K562 (cell line): ENCODE results near the gene IMP4. TPM values are rescaled to one million over a fixed set of nuclear protein-coding genes. Genes with fewer than 3 reads are reported as not detected.

Source experiments
- ATF1 ChIP-seq, 2 experiments: fragments of 450-650 bp in 1 of 2; IDR thresholded peaks; 2 replicates each; pipeline ENCODE4 v1.6.1; 2016; ENCODE audit warnings: missing compliant biosample characterization in 1 of 2, missing genetic modification characterization in 1 of 2
- BHLHE40 ChIP-seq: IDR thresholded peaks from 2 replicates; pipeline ENCODE4 v1.6.1; 2011; ENCODE audit warnings: low read length, improper control_type of control experiment
- ESRRA ChIP-seq: fragments of 450-650 bp; IDR thresholded peaks from 2 replicates; pipeline ENCODE4 v1.6.1; 2014; ENCODE audit warnings: low read depth, mild to moderate bottlenecking, moderate library complexity, borderline replicate concordance
- GTF2B ChIP-seq: IDR thresholded peaks from 2 replicates; pipeline ENCODE4 v1.6.1; 2011; ENCODE audit not compliant: insufficient read length; ENCODE audit errors: extremely low read depth
- HDAC1 ChIP-seq, 2 experiments: fragments of 450-650 bp; IDR thresholded peaks; 2 replicates each; pipeline ENCODE4 v1.6.1; 2016 to 2017; ENCODE audit warnings: inconsistent platforms in 1 of 2, mild to moderate bottlenecking in 1 of 2, moderate library complexity in 1 of 2
- MEIS2 ChIP-seq: fragments of 450-650 bp; IDR thresholded peaks from 2 replicates; pipeline ENCODE4 v1.6.1; 2014; ENCODE audit warnings: mild to moderate bottlenecking; ENCODE audit not compliant: partially characterized antibody
- MYBL2 ChIP-seq, 2 experiments: fragments of 450-650 bp in 1 of 2; sonication (generic) in 1 of 2; formaldehyde crosslinking in 1 of 2; IDR thresholded peaks; 2 replicates each; pipeline versions ENCODE4 v1.6.1 to v1.8.1; 2017 to 2022; ENCODE audit warnings: borderline replicate concordance in 1 of 2, inconsistent platforms in 1 of 2, low read depth in 1 of 2, mild to moderate bottlenecking in 1 of 2, missing genetic modification reagents in 1 of 2, moderate library complexity in 1 of 2
- NFIC ChIP-seq: fragments of 450-650 bp; IDR thresholded peaks from 2 replicates; pipeline ENCODE4 v1.6.1; 2017; ENCODE audit warnings: mild to moderate bottlenecking, inconsistent platforms
- PKNOX1 ChIP-seq: fragments of 450-650 bp; IDR thresholded peaks from 2 replicates; pipeline ENCODE4 v1.6.1; 2016
- POLR2A ChIP-seq: fragments of 450-650 bp; conservative IDR thresholded peaks from 2 replicates; pipeline ENCODE4 v1.6.1; 2016
- POLR2G ChIP-seq: fragments of 200-400 bp; formaldehyde crosslinking; IDR thresholded peaks from 2 replicates; pipeline ENCODE4 v1.6.1; 2017; ENCODE audit warnings: low read depth, mild to moderate bottlenecking, antibody characterized with exemption, low read length, moderate library complexity
- POLR2H ChIP-seq: IDR thresholded peaks from 2 replicates; pipeline ENCODE4 v1.6.1; 2016; ENCODE audit warnings: missing genetic modification characterization, low read depth, mild to moderate bottlenecking, control low read depth, missing compliant biosample characterization, moderate library complexity
- TAL1 ChIP-seq: fragments of 450-650 bp; IDR thresholded peaks from 2 replicates; pipeline ENCODE4 v1.6.1; 2016; ENCODE audit warnings: mild to moderate bottlenecking
- TOE1 ChIP-seq, 2 experiments: fragments of 450-650 bp in 1 of 2; sonication (generic) in 1 of 2; formaldehyde crosslinking in 1 of 2; IDR thresholded peaks; 2 replicates each; pipeline versions ENCODE4 v1.7.1 to v1.8.0; 2016 to 2022; ENCODE audit warnings: borderline replicate concordance in 2 of 2, mild to moderate bottlenecking in 2 of 2, antibody characterized with exemption in 1 of 2, inconsistent platforms in 1 of 2, low read depth in 1 of 2, missing genetic modification reagents in 1 of 2, moderate library complexity in 1 of 2
- ZBTB7A ChIP-seq: IDR thresholded peaks from 2 replicates; pipeline ENCODE4 v1.6.1; 2011; ENCODE audit warnings: low read depth, mild to moderate bottlenecking, low read length, moderate library complexity, borderline replicate concordance; ENCODE audit not compliant: control insufficient read depth
- ZNF584 ChIP-seq: fragments of 200-800 bp; sonication (Bioruptor generic); IDR thresholded peaks from 2 replicates; pipeline ENCODE4 v1.6.1; 2016; ENCODE audit warnings: low read depth, mild to moderate bottlenecking, missing genetic modification characterization, missing compliant biosample characterization
- polyA plus RNA-seq, 8 experiments: library from polyadenylated mRNA; depleted of rRNA in 4 of 8; stranded (reverse) in 5 of 8; unstranded in 3 of 8; fragments of >200 nt; fragmentation: Nextera tagmentation in 2 of 8; fragmentation: Illumina TruSeq in 1 of 8; extraction: Ambion mirVana in 2 of 8; extraction: Trizol in 1 of 8; gene quantifications; 2 replicates each; pipeline versions ENCODE4 v1.2.1 to v1.2.3, GENCODE V29; 2011 to 2014; ENCODE audit warnings: inconsistent platforms in 1 of 8, missing spikeins in 1 of 8
- total RNA-seq, 7 experiments: library from RNA; depleted of rRNA in 6 of 7; stranded (reverse); fragments of >200 nt in 6 of 7; fragmentation: Illumina TruSeq in 2 of 7; extraction: Trizol in 2 of 7; gene quantifications; 2 replicates each; pipeline versions ENCODE4 v1.2.1 to v1.2.3, GENCODE V29; 2011 to 2021; ENCODE audit warnings: low replicate concordance in 1 of 7
- TF ChIP-seq, protein P1 (sequence below): fragments of 150-350 bp; IDR thresholded peaks from 2 replicates; pipeline ENCODE4 v1.6.1; 2014; ENCODE audit warnings: low read depth, mild to moderate bottlenecking, low read length, borderline replicate concordance
- TF ChIP-seq, protein P2 (sequence below), 3 experiments: IDR thresholded peaks in 2 of 3; conservative IDR thresholded peaks in 1 of 3; 2 replicates each; pipeline ENCODE4 v1.5.1; 2011 to 2012; ENCODE audit warnings: low read length in 3 of 3, mild to moderate bottlenecking in 3 of 3, control low read depth in 2 of 3, improper control_type of control experiment in 1 of 3, inconsistent platforms in 1 of 3, low read depth in 1 of 3, mixed read lengths in 1 of 3, moderate library complexity in 1 of 3; ENCODE audit not compliant: insufficient read depth in 2 of 3

IMP4 gene
- total and polyA plus RNA-seq, 9 of the 15 experiments (the other 6 are each of a cell fraction or from before 2014, with no cell fraction given): 35.4 to 209 (median 100.0) TPM

DNA sequence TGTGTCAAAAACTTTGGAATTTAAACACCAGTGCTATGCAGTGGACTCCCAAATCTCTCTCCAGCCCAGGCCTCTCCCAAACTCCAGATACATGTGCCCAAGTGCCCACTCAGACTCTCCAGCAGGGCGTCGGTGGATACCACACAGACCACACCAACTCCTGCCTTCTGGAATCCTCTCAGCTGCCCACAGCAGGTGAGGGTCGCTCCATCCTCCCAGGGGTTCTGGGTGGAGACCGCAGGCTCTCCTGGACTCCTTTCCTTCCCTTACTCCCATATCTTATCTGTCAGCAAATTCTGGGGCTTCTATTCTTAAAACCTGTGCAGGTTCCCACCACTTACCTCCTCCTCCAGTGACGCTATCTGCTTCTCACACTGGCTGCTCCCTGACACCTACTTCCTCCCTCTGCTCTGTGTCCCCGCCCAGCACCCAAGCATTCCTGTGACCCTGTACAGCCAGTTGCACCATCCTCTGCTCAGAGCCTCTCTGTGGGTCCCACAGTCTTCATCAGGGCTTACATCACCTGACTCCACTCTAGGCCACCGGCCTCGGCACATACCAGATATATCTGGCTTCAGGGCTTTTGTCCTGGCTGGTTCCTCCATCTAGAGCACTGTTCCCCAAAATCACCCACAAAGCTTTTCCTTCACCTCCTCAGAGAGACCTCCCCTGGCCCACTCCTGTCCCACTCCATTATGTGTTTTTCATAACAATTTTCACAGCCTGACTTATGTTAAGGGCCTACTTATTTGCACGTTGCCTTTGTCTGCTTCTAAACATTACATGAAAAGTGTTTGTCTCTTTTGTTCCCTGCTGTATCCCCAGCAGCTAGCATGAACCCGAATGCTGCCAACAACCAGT is 2.6 kb upstream of the IMP4 start (continued):
- TF ChIP-seq GTF2B (no peak), PKNOX1 (peak; percentile 69), BHLHE40 (peak; percentile 29; the same call in 1 of the 2 replicates), TOE1 (IDR thresholded peaks at IDR 0.05; ENCODE audit: borderline replicate concordance) (peak; percentile 64; the same call in 1 of the 2 replicates), TOE1 (CRISPR knock-in tag; IDR thresholded peaks at IDR 0.05; ENCODE audit: borderline replicate concordance, low read depth) (no peak), MEIS2 (peak; percentile 69), POLR2G (0 out of 2 replicates have a peak, but pooled peaks have one; percentile 36), HDAC1 (IDR thresholded peaks at IDR 0.05) (peak in 1 of 2 experiments; percentile 83; a peak in 2 of 4 replicates), TAL1 (peak; percentile 74), ATF1 (CRISPR knock-in tag; IDR thresholded peaks at IDR 0.05) (no peak), ATF1 (tag; IDR thresholded peaks at IDR 0.05) (0 out of 2 replicates have a peak, but pooled peaks have one; percentile 10), ESRRA (peak; percentile 20; the same call in 1 of the 2 replicates), POLR2H (tag) (peak; percentile 76), ZBTB7A (peak; percentile 60; the same call in 1 of the 2 replicates), ZNF584 (no peak; the same call in 1 of the 2 replicates), MYBL2 (IDR thresholded peaks at IDR 0.05; ENCODE audit: low read depth) (no peak), MYBL2 (CRISPR knock-in tag; IDR thresholded peaks at IDR 0.05; ENCODE audit: borderline replicate concordance) (no peak), POLR2A (peak; percentile 62; the same call in 1 of the 2 replicates), NFIC (peak; percentile 44)
- TF ChIP-seq, protein P1, sequence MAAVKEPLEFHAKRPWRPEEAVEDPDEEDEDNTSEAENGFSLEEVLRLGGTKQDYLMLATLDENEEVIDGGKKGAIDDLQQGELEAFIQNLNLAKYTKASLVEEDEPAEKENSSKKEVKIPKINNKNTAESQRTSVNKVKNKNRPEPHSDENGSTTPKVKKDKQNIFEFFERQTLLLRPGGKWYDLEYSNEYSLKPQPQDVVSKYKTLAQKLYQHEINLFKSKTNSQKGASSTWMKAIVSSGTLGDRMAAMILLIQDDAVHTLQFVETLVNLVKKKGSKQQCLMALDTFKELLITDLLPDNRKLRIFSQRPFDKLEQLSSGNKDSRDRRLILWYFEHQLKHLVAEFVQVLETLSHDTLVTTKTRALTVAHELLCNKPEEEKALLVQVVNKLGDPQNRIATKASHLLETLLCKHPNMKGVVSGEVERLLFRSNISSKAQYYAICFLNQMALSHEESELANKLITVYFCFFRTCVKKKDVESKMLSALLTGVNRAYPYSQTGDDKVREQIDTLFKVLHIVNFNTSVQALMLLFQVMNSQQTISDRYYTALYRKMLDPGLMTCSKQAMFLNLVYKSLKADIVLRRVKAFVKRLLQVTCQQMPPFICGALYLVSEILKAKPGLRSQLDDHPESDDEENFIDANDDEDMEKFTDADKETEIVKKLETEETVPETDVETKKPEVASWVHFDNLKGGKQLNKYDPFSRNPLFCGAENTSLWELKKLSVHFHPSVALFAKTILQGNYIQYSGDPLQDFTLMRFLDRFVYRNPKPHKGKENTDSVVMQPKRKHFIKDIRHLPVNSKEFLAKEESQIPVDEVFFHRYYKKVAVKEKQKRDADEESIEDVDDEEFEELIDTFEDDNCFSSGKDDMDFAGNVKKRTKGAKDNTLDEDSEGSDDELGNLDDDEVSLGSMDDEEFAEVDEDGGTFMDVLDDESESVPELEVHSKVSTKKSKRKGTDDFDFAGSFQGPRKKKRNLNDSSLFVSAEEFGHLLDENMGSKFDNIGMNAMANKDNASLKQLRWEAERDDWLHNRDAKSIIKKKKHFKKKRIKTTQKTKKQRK: no peak
- TF ChIP-seq, protein P2, sequence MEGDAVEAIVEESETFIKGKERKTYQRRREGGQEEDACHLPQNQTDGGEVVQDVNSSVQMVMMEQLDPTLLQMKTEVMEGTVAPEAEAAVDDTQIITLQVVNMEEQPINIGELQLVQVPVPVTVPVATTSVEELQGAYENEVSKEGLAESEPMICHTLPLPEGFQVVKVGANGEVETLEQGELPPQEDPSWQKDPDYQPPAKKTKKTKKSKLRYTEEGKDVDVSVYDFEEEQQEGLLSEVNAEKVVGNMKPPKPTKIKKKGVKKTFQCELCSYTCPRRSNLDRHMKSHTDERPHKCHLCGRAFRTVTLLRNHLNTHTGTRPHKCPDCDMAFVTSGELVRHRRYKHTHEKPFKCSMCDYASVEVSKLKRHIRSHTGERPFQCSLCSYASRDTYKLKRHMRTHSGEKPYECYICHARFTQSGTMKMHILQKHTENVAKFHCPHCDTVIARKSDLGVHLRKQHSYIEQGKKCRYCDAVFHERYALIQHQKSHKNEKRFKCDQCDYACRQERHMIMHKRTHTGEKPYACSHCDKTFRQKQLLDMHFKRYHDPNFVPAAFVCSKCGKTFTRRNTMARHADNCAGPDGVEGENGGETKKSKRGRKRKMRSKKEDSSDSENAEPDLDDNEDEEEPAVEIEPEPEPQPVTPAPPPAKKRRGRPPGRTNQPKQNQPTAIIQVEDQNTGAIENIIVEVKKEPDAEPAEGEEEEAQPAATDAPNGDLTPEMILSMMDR (IDR thresholded peaks at IDR 0.05 in 2 of 3, conservative IDR thresholded peaks at IDR 0.05 in 1 of 3; ENCODE audit: insufficient read depth in 2 of 3, low read depth in 1 of 3, low read length in 3 of 3): no peak
